Measurements from ENCODE around the gene SEMA3F. TPM values are rescaled to one million over a fixed set of nuclear protein-coding genes. Genes with fewer than 3 reads are reported as not detected.

Gene SEMA3F
- total RNA-seq, 2 donors from 2014 or later: 44.8 to 63.2 TPM

DNA sequence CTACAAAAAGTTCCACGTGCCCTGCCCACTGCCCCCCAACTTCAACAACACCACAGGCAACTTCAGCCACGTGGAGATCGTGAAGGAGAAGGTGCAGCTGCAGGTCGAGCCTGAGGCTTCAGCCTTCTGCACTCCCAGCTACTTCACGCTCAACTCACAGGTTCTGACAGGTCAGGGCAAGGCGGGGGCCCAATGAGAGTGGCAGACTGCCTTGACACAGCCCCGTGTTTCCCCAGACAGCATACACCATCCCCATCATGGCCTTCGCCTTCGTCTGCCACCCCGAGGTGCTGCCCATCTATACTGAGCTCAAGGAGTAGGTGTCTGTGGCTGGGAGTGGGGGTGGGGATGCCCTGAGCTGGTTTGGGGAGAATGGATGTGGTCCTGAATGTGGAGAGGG, 62.6 kb downstream of the SEMA3F start:
- Histone ChIP-seq H3K4me3 (ENCODE audit: low read length) (no peak overlapping the region), H3K27me3 (ENCODE audit: control insufficient read depth, insufficient read depth, low read length, poor library complexity, severe bottlenecking) (peaks cover 7% of the 10 kb centered on the region), H3K27ac (ENCODE audit: low read depth, low read length) (no peak overlapping the region), H3K9me3 (ENCODE audit: control insufficient read depth, low read length) (no peaks in the 10 kb centered on the region), H3K4me1 (ENCODE audit: control insufficient read depth, insufficient read depth, low read length) (no peaks in the 10 kb centered on the region), H3K36me3 (ENCODE audit: control insufficient read depth, insufficient read depth, low read length) (no peaks in the 10 kb centered on the region), H3K9ac (ENCODE audit: extremely low read depth, low read length, poor library complexity, severe bottlenecking) (no peak overlapping the region)
- H3K27ac Mint-ChIP-seq: no peak overlapping the region
- no peak overlapping the region for H3K4me3 Mint-ChIP-seq
- peaks cover 4% of the 10 kb centered on the region for H3K27me3 Mint-ChIP-seq (ENCODE audit: insufficient read depth)
- TF ChIP-seq, protein P1, sequence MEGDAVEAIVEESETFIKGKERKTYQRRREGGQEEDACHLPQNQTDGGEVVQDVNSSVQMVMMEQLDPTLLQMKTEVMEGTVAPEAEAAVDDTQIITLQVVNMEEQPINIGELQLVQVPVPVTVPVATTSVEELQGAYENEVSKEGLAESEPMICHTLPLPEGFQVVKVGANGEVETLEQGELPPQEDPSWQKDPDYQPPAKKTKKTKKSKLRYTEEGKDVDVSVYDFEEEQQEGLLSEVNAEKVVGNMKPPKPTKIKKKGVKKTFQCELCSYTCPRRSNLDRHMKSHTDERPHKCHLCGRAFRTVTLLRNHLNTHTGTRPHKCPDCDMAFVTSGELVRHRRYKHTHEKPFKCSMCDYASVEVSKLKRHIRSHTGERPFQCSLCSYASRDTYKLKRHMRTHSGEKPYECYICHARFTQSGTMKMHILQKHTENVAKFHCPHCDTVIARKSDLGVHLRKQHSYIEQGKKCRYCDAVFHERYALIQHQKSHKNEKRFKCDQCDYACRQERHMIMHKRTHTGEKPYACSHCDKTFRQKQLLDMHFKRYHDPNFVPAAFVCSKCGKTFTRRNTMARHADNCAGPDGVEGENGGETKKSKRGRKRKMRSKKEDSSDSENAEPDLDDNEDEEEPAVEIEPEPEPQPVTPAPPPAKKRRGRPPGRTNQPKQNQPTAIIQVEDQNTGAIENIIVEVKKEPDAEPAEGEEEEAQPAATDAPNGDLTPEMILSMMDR (conservative IDR thresholded peaks at IDR 0.05): no peak
- H3K4me1 Mint-ChIP-seq: no peaks in the 10 kb centered on the region
- H3K9me3 Mint-ChIP-seq: no peaks in the 10 kb centered on the region
- WGBS, 2 experiments (ENCODE audit: insufficient coverage in 1 of 2, insufficient read length in 1 of 2): 86 to 96% methylated on average over 4 to 10 of the region's 10 CpGs
- H3K36me3 Mint-ChIP-seq (ENCODE audit: low read depth): no peaks in the 10 kb centered on the region
- DNase-seq: no peak

DNA sequence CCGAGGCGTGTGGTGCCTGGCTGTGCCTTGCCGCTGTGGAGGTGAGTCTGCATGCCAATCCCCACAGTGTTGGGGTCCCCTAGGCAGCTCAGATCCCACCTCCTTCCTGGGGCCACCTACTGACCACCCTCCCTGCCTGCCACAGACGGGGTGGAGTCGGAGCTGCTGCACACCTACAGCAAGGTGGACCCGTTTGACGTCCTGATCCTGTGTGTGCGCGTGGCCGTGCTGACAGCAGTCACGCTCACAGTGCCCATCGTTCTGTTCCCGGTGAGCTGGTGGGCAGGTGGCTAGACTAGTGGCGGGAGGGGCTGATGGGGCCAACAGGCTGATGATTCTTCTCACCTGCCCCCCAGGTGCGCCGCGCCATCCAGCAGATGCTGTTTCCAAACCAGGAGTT, 63.3 kb downstream of the SEMA3F start:
- H3K4me3 Mint-ChIP-seq: no peak overlapping the region
- no peaks in the 10 kb centered on the region for H3K4me1 Mint-ChIP-seq
- peaks cover 7% of the 10 kb centered on the region for H3K27me3 ChIP-seq (ENCODE audit: control insufficient read depth, insufficient read depth, low read length, poor library complexity, severe bottlenecking)
- no peaks in the 10 kb centered on the region for H3K4me1 ChIP-seq (ENCODE audit: control insufficient read depth, insufficient read depth, low read length)
- no peak overlapping the region for H3K27ac Mint-ChIP-seq
- no peaks in the 10 kb centered on the region for H3K9me3 Mint-ChIP-seq
- no peaks in the 10 kb centered on the region for H3K36me3 Mint-ChIP-seq (ENCODE audit: low read depth)
- peaks cover 4% of the 10 kb centered on the region for H3K27me3 Mint-ChIP-seq (ENCODE audit: insufficient read depth)
- H3K27ac ChIP-seq (ENCODE audit: low read depth, low read length): no peak overlapping the region
- H3K9ac ChIP-seq (ENCODE audit: extremely low read depth, low read length, poor library complexity, severe bottlenecking): no peak overlapping the region
- WGBS, 2 experiments (ENCODE audit: insufficient coverage in 1 of 2, insufficient read length in 1 of 2): 91% methylated on average over 8 to 17 of the region's 17 CpGs
- DNase-seq: no peak
- no peaks in the 10 kb centered on the region for H3K9me3 ChIP-seq (ENCODE audit: control insufficient read depth, low read length)
- TF ChIP-seq, protein P1 (conservative IDR thresholded peaks at IDR 0.05): no peak
- H3K4me3 ChIP-seq (ENCODE audit: low read length): no peak overlapping the region
- H3K36me3 ChIP-seq (ENCODE audit: control insufficient read depth, insufficient read depth, low read length): no peaks in the 10 kb centered on the region

DNA sequence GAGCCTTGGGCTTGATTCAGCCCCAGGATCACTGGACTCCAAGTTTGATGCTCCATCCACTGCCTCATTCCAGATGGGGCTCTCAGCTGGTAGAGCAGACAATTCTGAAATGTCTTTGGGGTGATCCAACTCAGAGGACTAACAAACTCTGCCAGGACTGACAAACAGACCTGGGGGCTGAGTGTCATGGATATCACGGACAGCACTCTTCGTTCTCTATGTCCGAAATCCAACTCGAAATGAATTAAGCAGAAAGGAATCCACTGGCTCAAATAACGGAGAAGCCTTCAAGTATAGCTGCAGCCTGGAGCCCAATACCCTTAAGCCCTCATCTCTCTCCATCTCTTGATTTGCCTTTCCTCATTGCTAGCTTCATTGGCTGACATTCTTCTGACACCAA, 64.2 kb downstream of the SEMA3F start:
- no peaks in the 10 kb centered on the region for H3K36me3 Mint-ChIP-seq (ENCODE audit: low read depth)
- Histone ChIP-seq H3K9ac (ENCODE audit: extremely low read depth, low read length, poor library complexity, severe bottlenecking) (no peak overlapping the region), H3K4me1 (ENCODE audit: control insufficient read depth, insufficient read depth, low read length) (no peaks in the 10 kb centered on the region), H3K9me3 (ENCODE audit: control insufficient read depth, low read length) (no peaks in the 10 kb centered on the region), H3K27ac (ENCODE audit: low read depth, low read length) (no peak overlapping the region), H3K4me3 (ENCODE audit: low read length) (no peak overlapping the region), H3K36me3 (ENCODE audit: control insufficient read depth, insufficient read depth, low read length) (no peaks in the 10 kb centered on the region), H3K27me3 (ENCODE audit: control insufficient read depth, insufficient read depth, low read length, poor library complexity, severe bottlenecking) (peaks cover 7% of the 10 kb centered on the region)
- WGBS, 2 experiments (ENCODE audit: insufficient coverage in 1 of 2, insufficient read length in 1 of 2): 92 to 95% methylated on average over 5 of the region's 5 CpGs
- H3K4me3 Mint-ChIP-seq: no peak overlapping the region
- no peak for DNase-seq
- no peak overlapping the region for H3K27ac Mint-ChIP-seq
- TF ChIP-seq, protein P1 (conservative IDR thresholded peaks at IDR 0.05): no peak
- H3K9me3 Mint-ChIP-seq: no peaks in the 10 kb centered on the region
- H3K27me3 Mint-ChIP-seq (ENCODE audit: insufficient read depth): peaks cover 11% of the 10 kb centered on the region
- no peaks in the 10 kb centered on the region for H3K4me1 Mint-ChIP-seq
